ENCODE results near the gene GPR32.
A peak's percentile ranks its signal among the peaks of the same experiment; 100 is the strongest.
"Not testable (repeated sequence)": the region's sequence is repeated elsewhere in the genome, so short reads cannot be mapped to it uniquely, and the experiment has no call there.

The GPR32 gene

GRCh38 chr19:50801107-50801506 is 30.8 kb downstream of the GPR32 start:
- DNase-seq (ENCODE audit: low read depth, low spot score), result no peak

- DNase-seq (ENCODE audit: low read depth, low spot score), result peak; percentile 12
Observed at GRCh38 chr19:50803633-50804419, 33.6 kb downstream of the GPR32 start.

GRCh38 chr19:50804420-50805272 is 34.4 kb downstream of the GPR32 start:
- DNase-seq (ENCODE audit: low read depth, low spot score), result peak; percentile 94

- no peak for DNase-seq (ENCODE audit: low read depth, low spot score)
Observed at GRCh38 chr19:50808856-50809255, 38.6 kb downstream of the GPR32 start.

- DNase-seq (ENCODE audit: low read depth, low spot score), result not testable (repeated sequence)
Observed at GRCh38 chr19:50811622-50812238, 41.5 kb downstream of the GPR32 start.

- no peak for DNase-seq (ENCODE audit: low read depth, low spot score)
Observed at GRCh38 chr19:50812474-50812873, 42.2 kb downstream of the GPR32 start.

GRCh38 chr19:50814883-50815282 is 44.6 kb downstream of the GPR32 start:
- no peak for DNase-seq (ENCODE audit: low read depth, low spot score)

- no peak for DNase-seq (ENCODE audit: low read depth, low spot score)
Observed at GRCh38 chr19:50815439-50815838, 45.2 kb downstream of the GPR32 start.

GRCh38 chr19:50817941-50818858 is 47.9 kb downstream of the GPR32 start:
- DNase-seq (ENCODE audit: low read depth, low spot score), result peak; percentile 16

- no peak for DNase-seq (ENCODE audit: low read depth, low spot score)
Observed at GRCh38 chr19:50818859-50819472, 48.7 kb downstream of the GPR32 start.

- no peak for DNase-seq (ENCODE audit: low read depth, low spot score)
Observed at GRCh38 chr19:50819636-50820035, 49.4 kb downstream of the GPR32 start.

- DNase-seq (ENCODE audit: low read depth, low spot score), result no peak
Observed at GRCh38 chr19:50820086-50820485, 49.8 kb downstream of the GPR32 start.

- no peak for DNase-seq (ENCODE audit: low read depth, low spot score)
Observed at GRCh38 chr19:50820549-50821247, 50.4 kb downstream of the GPR32 start.

GRCh38 chr19:50821248-50821612 is 51.0 kb downstream of the GPR32 start:
- no peak for DNase-seq (ENCODE audit: low read depth, low spot score)

Data from activated CD4-positive, CD25-positive, alpha-beta regulatory T cell treated with anti-CD3 and anti-CD28 coated beads, Interleukin-2, amount 50 U/mL, for 16 hours (primary cell).